ENCODE results near the gene RASEF.

The RASEF gene

DNA sequence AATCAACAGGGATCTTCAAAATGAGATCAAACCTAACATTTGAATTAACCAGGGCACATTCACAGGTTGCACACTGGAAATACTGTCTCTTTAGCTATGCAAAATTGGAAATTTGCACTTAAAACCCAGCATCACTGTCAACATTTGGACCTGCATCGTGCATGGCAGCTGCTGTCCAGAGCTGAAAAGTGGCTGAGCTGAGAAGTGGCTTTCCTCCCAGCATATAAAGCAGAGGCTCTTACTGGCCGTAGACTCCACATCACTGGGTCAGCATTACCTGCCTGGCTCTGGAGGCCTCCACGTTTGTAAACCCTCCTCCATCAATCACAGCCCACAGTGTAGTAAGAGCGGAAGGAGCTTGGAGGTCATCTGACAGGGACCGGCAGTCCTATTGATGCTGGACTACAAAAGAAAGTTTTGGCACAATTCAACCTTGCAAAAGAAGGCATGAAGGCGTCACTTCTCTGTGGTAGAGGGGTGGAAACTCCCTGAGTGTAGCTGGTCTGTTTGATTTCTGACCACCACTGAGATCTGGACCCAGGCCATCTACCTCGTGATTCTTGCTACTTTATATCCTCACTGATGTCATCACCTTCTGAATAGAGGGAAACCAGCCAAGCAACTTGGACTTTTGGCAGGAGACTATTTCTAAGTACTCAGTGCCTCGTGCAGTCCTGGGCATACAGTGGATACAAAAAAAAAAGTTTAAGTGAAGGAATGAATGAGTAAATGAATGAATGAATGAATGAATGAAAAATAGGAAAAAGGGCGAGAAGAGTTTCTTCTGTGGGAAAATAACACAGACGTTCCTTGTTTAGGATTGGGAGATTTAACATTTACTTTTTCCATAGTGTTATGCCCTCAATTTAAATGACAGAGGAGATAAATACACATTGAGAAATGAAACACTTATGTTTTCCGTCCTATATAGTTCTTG lies 14.8 kb downstream of the RASEF start:
- no peak for DNase-seq

DNA sequence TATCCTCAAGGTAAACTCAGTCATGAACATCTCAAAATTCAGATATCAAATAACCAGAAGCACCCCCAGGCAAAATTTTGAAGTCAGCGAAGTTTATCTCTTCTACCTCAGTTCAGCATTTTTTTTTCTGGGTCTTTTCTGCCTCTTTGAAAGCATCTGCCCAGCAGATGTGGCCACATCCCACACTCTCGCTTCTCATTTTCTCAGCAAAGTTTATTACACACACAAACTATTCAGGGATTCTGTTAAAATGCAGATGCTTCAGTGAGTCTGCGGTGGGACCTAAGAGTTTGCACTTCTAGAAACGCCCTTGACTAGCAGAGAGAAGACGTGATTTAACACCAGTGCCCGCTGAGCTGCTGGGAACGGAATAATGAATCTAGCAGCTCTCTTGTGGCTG lies 19.3 kb downstream of the RASEF start:
- no peak for DNase-seq

DNA sequence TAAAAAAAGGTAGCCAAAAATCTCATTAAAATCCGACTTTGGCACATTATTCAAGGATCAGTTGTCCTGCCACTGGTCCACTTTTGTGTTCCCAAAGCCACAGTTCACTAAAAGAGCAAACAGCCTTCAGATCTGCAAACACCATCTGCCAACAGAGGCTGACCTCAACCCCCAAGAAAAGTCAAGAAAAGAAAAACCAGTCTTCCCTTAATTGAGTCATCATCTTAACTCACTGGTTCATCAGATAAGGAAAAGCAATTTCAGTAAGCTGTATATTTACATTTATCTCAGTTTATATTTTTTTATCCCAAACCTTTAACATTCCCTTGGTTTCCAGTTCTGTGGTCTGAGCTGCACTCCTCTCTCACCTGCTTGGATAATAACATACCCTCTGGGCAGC lies 21.2 kb downstream of the RASEF start:
- no peak for DNase-seq

- no peak for DNase-seq
Measured at GRCh38 chr9:83039303-83039702, 23.6 kb downstream of the RASEF start.

DNA sequence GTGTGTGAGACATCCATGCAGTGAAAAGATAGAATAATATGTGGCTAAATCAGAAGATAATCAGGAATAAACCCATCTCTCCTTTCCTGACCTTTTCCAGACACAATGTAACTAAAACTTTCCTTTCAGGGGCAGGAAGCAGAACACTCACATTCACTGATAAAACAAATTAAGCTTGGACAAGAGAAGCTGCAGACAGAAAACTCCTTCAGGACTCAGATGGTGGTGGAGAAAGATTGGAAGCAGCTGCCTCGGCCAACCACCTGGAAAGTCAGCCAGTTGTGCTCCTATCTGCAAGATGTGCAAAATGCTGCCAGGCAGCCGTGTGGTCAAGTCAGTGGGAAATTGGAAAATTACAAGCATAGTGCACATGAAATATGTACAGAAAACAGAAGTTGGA lies 26.9 kb downstream of the RASEF start:
- no peak for DNase-seq

DNA sequence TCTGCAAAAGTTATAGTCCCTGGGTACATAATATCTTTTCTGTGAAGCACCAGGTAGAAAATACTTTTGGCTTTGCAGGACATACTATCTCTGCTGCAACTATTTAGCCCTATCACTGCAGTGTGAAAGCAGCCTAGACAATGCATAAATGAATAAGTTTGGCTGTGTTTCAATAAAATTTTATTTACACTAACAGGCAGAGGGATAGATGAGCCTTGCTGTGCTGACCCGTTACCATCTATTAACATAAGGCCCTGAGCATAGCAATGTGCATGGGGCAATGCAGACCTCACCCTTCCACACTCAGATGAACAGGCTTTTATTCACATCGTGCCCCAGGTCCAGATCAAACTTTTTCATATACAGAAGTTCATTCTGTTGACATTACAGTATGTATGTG lies 27.8 kb downstream of the RASEF start:
- no peak for DNase-seq

- no peak for DNase-seq
Measured at GRCh38 chr9:83034587-83034986, 28.4 kb downstream of the RASEF start.

DNA sequence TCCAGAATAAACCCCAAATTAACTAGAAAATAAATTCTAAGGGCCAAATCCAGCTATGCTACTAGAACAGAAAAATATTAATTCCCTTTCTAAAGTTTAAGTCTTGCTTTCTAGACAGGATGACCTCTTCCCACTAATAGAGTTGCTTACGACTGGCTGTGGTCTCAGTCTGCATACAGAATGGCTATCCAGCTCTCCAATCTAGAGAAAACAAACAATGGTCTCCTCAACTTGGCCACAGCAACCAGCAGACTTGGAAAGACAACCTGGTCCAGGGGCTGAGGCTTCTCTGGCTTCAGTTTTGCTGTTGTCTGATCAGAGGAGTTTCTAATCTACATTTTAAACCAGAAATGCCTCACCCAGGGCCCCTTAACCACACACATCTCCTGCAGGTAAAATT lies 28.9 kb downstream of the RASEF start:
- DNase-seq = no peak

- DNase-seq = no peak
Measured at GRCh38 chr9:83032065-83032625, 30.8 kb downstream of the RASEF start.

DNA sequence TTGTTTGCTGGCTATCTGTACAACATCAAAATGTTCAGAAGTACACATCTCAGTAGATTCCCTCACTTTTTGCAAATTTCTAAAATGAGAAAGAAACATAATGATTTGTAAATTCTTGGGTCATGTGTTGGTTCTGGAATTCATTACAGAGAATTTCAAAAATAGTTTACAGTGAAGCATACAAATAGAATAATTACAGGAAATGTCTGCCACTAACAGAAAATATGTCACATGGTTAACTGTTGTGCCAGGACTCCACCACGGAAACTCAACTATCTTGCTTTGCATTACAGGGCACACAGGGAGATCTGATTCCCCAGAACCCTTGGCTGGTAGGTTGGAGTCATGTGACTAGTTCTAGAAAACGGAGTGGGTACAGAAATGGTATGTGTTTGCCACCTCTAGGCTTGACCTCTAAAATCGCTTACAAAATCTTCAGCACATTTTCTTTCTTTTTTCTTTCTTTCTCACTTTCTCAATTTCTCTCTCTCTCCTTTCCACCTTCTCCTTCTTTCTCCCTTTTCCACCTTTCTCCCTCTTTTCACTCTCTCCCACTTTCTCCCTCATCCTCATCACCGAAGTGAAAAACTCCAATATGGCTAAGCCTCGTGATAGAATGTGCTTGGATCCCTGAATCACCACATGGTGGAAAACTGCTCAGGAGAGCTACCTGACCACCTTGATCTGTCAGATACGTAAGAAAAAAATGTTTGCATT lies 32.4 kb downstream of the RASEF start:
- DNase-seq = no peak

GRCh38 chr9:83029531-83030137 lies 33.3 kb downstream of the RASEF start:
- DNase-seq = no peak

- no peak for DNase-seq
Measured at GRCh38 chr9:83027153-83027891, 35.6 kb downstream of the RASEF start.

DNA sequence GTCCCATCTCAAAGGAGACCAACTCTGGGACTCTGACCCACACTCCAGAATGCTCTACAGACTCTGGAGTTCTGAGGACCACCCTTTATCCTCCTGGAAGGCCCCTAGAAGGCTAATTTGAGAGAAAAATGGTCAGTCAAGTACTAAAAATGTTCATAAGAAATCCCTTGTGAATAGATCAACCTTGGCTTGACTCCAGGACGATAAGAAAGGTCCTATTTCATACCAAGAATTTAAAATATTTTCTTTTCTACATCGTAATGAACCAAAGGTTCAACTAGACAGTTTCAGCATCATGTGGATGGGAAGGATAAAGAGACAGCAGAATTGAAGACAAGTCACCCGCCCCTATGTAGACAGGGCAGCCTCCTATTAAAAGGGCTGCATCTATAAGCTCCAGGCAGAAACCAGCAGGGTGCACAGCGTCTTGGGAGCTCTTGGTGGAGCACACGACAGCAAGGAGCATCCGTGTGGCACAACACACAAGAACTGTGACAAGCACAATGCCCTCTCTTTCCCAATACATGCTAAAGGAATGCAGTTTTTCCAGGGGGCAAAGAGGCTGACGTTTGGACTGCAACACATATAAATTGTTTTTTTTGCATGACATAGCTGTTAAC lies 38.3 kb downstream of the RASEF start:
- DNase-seq = no peak

- no peak for DNase-seq
Measured at GRCh38 chr9:83023151-83023550, 39.8 kb downstream of the RASEF start.

GRCh38 chr9:83020864-83021263 lies 42.1 kb downstream of the RASEF start:
- no peak for DNase-seq

GRCh38 chr9:83020327-83020726 lies 42.6 kb downstream of the RASEF start:
- no peak for DNase-seq

GRCh38 chr9:83019246-83019645 lies 43.7 kb downstream of the RASEF start:
- no peak for DNase-seq

GRCh38 chr9:83015897-83016296 lies 47.0 kb downstream of the RASEF start:
- DNase-seq = no peak

DNA sequence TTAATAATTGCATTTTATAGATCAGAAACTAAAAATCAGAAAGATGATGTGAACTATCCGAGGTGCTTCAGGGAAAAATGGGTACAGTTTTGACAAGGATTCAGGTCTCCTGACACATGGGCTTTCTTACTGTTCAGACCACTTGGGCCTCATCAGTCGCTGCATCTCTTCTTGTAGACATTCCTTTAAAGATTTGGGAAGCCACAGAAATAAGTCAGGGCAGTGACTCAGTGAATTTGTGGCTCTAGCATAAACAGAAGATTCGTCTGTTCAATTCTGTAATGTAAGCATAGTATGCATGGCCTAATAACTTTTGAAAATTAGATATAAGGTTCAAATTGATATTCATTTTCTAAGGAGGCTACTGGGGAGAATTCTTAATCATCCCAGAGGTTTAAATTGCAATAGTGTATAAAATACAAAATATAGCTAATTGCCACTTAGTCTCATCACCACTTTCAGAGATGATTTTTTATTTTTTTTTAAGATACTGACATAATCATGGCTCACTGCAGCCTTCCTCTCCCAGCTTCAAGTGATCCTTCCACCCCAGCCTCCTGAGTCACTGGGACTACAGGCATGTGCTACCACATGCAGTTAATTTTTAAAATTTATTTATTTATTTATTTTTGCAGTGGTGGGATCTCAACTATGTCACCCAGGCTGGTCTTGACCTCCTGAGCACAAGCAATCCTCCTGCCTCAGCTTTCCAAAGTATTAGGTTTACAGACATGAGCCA lies 48.9 kb downstream of the RASEF start:
- DNase-seq = no peak

DNA sequence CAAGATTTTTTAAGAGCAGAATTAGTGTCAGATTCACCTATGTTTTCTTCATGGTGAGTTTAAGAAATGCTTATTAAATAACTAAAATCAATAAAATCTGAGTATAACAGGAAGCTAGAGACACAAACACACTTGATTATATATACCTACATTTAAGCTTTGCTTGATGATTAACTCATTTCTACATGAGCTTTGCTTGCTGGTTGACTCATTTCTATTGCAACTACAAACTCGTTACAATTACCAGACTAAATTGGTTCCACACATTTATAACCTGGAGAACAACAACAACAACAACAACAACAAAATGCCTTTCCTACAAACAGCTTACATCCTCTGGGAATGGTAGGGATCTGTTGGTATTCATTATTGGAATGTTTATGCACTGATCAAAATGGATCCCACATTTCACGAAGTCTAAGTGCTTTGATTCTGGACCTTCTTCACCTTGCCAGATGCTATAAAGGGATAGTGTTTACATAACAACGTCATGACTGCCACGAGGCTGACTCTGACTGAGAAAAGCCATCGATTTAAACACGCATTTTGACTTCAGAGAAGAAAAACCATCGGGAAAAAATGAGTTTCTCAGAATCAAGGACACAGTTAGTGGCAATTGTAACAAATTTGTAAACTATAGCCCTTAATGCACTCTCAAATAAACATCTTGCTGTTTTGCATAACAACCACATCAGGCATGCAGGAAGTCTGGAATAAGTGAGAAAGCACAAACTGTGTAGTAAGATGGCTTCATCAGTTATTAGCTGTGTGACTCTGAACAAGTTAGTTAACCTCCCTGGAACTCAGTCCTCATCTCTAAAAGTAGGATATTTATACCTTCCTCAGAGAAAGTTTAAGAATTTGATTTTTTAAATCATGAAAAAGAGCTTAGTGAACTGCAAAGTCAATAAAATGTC lies 49.8 kb downstream of the RASEF start:
- no peak for DNase-seq

Data from stimulated activated CD4-positive, alpha-beta T cell treated with anti-CD3 and anti-CD28 coated beads, Interleukin-1b, Interleukin-23, amount 100 ng/mL, for 48 hours (primary cell).